Measurements from ENCODE around the gene TKFC.
"Not testable (repeated sequence)": the region's sequence is repeated elsewhere in the genome, so short reads cannot be mapped to it uniquely, and the experiment has no call there.

DNA sequence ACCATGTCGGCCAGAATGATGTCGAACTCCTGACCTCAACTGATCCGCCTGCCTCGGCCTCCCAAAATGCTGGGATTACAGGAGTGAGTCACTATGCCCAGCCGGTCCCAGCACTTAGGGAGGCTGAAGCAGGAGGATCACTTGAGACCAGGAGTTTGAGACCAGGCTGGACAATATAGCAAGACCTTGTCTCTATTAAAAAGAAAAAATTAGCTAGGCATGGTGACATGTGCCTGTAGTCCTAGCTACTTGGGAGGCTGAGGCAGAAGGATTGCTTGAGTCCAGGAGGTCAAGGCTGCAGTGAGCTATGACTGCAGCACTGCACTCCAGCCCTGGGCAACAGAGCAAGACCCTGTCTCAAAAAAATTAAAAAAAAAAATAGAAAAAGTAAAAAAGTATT lies 50.8 kb downstream of the TKFC start:
- TF ChIP-seq, protein P1, sequence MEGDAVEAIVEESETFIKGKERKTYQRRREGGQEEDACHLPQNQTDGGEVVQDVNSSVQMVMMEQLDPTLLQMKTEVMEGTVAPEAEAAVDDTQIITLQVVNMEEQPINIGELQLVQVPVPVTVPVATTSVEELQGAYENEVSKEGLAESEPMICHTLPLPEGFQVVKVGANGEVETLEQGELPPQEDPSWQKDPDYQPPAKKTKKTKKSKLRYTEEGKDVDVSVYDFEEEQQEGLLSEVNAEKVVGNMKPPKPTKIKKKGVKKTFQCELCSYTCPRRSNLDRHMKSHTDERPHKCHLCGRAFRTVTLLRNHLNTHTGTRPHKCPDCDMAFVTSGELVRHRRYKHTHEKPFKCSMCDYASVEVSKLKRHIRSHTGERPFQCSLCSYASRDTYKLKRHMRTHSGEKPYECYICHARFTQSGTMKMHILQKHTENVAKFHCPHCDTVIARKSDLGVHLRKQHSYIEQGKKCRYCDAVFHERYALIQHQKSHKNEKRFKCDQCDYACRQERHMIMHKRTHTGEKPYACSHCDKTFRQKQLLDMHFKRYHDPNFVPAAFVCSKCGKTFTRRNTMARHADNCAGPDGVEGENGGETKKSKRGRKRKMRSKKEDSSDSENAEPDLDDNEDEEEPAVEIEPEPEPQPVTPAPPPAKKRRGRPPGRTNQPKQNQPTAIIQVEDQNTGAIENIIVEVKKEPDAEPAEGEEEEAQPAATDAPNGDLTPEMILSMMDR (IDR thresholded peaks at IDR 0.05), result not testable (repeated sequence)
- TF ChIP-seq POLR2AphosphoS5, TCF7L2 (IDR thresholded peaks at IDR 0.05; ENCODE audit: low read depth, low read length): not testable (repeated sequence)
